Measurements from ENCODE around the gene MAP1LC3B2.

The MAP1LC3B2 gene

DNA sequence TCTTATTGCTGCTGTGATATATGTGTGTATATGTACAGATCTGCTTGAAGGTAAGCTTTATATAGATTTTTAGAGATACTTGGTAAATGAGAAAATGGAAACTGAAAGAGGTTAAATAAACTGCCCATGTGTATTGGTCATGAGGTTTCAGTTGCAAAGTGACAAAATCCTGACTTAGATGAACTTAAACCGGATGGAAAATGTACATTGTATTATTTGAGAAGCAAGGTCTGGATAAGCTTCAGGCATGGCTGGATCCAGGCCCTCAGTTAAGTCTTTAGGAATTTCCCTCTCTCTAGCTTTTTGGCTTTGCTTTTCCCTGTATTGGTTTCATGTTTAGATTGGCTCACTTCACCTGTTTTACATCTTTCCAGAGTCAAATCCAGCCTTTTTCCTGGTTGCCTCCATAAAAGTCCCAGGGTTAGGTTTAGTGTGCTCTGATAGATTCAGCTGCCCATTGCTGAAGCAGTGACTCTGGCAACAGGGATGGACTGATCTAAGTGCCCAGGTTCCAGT lies 21.0 kb upstream of the MAP1LC3B2 start:
- DNase-seq = no peak

DNA sequence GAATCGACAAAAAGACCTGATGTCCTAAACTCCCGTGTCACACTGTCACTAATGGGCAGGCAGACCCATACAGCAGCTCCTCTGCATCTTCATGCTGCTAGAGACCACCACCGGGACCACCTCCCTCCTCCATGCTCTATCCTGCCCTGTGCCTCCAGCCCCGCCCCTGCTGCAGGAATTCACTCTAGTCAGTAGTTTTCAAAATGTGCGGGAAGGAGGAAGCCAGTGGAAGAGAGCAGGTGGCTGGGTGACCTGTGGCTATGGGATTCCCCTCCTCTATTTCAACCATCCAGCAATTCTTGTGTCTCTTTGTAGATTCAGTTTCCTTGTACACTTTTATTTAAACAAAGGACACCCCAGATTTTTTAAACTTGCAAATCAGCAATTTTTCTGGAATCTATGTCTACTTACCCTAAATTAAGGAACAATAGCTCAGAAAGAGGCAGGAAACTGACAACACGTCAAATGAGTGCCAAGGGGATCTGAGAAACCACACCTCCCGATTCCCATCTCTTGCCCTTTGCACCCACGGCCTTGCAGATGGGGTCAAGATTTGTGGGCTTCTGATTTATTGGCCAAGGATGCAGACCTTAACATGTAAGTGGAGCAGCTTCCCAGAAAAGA lies 20.4 kb upstream of the MAP1LC3B2 start:
- DNase-seq = no peak

DNA sequence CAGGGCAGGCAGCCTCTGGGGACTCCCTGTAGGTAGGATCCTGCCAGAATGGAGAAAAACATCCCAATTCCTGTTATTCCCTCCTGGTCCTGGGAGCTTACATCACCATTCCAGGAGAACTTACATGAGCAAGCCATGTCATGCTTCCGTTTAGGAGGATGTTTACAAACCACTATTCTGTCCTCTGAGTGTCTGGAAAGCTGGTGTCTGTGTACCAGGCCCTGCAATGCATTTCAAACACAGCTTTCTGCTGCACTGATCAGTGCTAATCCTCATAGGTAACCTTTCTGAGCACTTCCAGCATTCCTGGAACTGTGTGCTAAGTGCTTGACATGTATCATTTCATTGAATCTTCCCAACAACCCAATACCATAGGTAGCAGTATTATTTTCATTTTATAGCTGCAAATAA lies 19.8 kb upstream of the MAP1LC3B2 start:
- DNase-seq = no peak

DNA sequence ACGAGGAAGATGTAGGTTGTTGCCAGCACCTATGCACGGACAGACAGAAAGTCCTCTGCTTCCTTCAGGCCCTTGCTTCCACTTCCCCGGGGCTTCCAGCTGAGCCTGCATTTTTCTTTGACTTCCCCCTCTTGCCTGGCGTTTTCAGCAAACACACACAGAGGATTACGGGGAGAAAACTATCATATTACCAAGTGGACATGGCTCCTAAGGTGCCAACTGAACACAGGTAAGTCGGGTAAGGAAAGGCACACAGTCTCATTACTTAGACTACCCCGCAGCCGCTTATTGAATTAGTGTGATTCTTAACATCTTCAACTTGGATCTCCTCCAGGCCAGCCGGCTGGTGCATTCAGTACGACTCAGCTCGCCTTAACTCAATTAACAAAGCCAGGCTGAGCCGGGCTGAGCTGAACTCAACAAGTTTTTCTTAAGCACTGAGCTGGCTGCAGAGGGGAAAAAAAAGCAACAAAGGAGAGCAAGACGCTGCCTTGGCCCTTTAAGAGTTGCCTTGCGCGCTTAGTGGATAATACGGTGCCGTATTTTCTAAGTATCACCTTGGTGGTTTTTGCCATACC lies 19.2 kb upstream of the MAP1LC3B2 start:
- DNase-seq = no peak

GRCh38 chr12:116540622-116541152 lies 18.5 kb upstream of the MAP1LC3B2 start:
- no peak for DNase-seq

DNA sequence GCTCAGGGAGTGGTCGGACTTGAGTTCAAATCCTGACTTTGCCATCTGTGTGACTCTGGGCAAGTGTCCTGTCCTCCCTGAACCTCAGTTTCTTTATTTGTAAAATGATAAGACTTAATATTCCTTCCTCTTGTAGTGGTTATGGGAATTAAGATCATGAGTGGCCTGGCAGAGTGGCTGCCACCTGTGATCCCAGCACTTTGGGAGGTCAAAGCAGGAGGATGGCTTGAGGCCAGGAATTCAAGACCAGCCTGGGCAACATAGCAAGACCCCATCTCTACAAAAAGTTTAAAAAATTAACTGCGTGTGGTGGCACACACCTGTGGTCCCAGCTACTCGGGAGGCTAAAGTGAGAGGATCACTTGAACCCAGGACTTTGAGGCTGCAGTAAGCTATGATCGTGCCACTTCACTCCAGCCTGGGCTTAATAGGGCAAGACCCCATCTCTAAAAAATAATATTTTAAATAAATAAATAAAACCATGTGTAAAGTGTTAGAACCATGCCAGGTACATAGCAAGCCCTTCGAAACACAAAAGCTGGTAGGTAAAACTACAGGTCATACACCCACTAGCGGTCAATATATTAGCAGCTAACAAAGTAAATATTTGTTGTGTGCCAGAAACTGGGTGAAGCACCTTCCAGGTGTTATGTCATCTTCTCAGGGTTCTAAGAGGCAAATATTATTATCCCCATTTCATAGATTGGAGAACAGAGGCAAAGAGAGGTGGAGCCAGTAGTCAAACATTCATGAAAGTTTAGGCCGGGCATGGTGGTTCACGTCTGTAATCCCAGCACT lies 17.4 kb upstream of the MAP1LC3B2 start:
- DNase-seq = no peak

DNA sequence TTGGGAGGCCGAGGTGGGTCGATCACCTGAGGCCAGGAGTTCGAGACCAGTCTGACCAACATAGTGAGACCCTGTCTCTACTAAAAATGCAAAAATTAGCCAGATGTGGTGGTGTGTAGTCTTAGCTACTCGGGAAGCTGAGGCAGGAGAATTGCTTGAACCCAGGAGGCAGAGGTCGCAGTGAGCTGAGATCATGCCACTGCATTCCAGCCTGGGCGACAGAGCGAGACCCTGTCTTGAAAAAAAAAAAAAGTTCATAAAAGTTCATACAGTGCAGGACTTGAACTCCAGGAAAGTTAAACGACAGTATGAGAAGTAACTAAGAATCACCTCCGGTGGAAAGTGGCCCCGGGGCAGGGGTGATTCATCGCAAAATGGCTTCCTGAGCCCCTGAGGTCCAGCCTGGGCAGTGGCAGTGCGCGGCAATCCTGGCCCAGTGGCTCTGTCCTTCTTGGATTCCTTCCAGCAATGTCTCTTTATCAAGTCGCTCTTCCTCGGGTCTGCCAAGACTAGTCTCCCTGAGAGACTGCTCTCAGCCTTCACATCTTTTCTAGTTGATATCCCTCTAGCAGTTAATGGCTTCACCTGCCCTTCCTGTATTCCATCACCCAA lies 16.7 kb upstream of the MAP1LC3B2 start:
- DNase-seq = no peak

- DNase-seq = no peak
Measured at GRCh38 chr12:116544656-116545055, 14.5 kb upstream of the MAP1LC3B2 start.

GRCh38 chr12:116545144-116545543 lies 14.0 kb upstream of the MAP1LC3B2 start:
- DNase-seq = no peak

DNA sequence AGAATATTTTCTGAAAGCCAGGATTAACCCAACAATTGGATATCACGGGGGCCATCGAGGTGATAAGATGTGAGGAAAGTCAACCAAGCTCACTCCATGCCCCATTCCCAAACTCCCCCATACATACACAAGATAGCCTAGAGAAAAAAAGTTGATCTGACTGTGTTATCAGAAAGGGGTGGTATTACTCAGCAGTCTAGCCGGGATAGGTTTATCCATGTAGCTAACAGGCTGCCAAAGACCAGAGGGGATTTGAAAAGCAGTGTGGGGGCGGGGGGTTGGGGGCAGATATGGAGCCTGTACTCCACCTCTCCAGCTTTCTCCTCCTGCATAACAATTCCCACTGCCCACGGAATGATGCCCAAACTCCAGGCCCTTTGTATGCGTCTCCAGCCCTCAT lies 13.2 kb upstream of the MAP1LC3B2 start:
- no peak for DNase-seq

DNA sequence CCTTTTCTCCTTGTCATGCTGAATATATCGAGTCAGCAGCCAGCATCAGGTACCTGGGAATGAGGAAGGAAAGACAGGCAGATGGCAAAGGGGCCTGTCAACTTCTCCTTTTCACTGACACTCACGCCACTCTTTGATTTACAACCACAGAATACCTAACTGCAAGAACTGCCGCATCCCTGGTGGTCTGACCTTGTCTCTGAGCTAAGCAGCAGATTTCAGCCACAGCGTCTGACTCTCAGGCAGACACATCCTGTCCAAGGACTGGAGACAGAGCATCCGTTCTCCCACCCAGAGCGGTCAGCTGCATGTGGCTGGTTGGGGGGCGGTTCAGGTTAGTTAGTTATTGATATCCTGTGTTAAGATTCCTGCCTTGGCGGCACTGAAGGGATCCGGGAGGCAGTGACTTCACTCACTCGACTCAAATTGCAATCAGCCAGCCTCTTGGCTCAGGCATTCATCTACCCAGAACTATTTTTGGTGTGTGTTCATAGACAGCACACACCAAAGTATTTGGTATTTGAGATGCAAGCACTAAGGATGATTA lies 11.2 kb upstream of the MAP1LC3B2 start:
- no peak for DNase-seq

DNA sequence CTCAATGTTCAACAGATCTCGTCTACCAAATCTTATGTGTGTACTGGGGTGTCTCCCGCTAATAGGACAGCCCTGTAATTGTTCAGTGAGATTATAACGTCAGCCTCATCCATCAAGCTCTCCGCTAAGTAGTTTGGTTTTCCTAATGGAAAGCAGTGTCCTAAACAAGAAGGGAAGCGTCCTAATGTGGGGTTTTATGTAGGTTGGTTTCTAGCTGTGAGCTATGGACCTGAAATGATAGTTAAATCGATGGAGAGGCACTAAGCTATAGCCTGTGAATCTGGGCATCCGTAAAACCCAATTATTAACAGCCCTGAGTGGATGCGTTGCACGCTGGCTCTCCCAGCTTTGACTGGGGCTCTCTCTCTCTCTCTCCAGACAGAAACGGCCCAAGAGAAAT lies 9.2 kb upstream of the MAP1LC3B2 start:
- DNase-seq = no peak

DNA sequence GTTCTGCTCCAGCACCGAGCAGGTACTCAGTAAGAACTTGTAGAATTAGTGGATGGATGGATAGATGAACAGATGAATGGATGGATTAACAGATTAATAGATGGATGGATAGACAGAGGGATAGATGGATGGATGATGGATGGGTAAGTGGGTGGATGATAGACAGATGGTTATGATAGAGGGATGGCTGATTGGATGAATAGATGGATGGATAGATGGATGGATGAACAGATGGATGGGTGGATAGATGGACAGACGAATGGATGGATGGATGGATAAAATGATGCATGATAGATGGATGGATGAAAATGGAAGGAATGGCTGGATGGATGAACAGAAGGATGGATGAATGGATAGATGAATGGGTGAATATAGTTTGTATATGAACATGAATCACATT lies 8.0 kb upstream of the MAP1LC3B2 start:
- DNase-seq = no peak

- DNase-seq = no peak
Measured at GRCh38 chr12:116551619-116551951, 7.6 kb upstream of the MAP1LC3B2 start.

DNA sequence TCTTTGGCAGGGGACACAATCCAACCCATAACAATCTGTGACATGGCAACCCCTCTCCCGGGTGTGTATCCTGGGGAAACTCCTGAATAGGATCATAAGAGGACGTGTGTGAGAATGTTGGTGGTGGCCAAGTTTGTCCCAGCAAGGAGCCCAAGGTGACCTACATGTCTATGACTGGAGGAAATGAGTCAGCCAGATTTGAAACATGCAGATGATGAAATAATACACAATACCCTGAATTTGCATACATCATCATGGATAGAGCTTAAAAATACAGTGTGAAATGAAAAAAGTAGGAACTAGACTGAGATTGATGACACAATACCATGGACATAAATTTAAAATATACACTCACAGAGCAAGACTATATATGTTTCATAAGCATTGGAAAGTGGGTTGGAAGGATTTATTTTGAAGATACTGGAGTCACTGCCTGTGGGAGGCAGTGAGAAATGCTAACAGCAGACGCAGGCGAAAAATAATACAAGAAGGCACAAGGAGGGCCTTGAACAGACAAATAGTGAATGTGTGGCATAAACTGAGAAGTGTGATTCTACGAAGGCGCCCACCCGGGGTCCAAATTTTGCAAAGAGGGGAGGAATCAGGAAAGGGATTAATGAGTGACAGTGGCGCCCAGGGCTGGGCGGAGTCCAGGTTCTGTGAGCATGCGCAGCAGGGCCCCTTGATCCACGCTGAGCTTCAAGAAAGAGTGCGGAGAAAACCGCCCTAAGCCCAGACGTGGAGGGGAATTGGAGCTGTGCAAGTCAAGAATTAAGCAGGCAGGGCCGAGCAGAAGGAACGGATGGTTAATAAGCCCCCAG lies 7.0 kb upstream of the MAP1LC3B2 start:
- DNase-seq = no peak

DNA sequence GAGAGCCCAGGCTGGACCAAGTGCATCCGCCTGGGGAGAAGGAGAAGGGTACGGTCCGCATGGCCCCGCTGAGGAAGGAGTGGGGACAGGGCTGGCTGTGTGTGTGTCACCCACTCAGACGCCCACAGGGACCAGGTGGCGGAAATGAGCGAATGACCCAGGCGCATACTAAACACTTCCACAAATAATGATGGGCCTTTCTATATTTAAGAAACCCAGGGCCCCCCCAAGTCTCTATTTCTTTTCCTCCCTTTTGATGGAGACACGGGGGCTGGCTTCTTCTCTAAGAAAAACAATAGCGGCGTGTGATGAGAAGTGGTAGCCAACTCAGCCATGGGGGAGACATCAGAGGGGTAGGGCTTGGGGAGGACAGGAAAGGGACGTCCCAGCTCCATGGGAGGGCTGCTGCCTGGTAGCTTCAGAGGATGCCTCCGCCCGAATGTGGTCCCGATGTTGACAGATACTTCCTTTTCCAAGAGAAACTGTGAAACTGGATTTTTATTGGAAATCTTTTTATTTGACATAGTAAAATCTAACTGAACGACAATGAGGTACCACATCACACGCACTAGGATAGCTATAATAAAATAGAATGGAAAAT lies 6.3 kb upstream of the MAP1LC3B2 start:
- DNase-seq = no peak

DNA sequence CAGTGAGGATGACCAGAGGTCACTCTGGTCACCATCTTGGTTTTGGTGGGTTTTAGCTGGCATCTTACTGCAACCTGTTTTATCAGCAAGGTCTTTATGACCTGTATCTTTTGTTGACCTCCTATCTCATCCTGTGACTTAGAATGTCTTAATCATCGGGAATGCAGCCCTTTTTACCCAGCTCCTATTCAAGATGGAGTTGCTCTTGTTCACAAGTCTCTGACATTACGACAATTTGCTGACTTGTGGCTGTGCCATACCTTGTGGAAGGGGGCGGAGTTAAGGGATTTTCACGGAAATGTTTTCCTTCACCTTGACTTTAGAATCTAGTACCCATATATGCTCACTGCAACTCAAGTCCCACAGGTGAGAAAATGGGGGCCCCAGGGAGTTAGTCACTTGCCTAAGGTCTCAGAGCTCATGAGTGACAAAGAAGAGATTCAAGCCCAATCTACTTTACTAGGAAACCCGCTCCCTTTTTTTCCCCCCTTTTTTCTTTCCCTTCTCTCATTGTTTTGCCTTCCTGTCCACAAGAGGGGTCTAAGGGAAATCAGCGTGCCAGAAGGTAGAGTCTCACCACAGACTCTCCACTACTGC lies 2.7 kb upstream of the MAP1LC3B2 start:
- no peak for DNase-seq

- DNase-seq = no peak
Measured at GRCh38 chr12:116556964-116557698, 2.0 kb upstream of the MAP1LC3B2 start.

GRCh38 chr12:116558280-116559161 lies 660 bp upstream of the MAP1LC3B2 start:
- DNase-seq = no peak
